HepG2 (cell line): ENCODE results near the gene DDRGK1. TPM values are rescaled to one million over a fixed set of nuclear protein-coding genes. Genes with fewer than 3 reads are reported as not detected.

Experiments
- ARID2 ChIP-seq: sonication (generic); formaldehyde crosslinking; IDR thresholded peaks from 2 replicates; pipeline ENCODE4 v1.8.1; 2022; ENCODE audit warnings: mild to moderate bottlenecking, missing genetic modification reagents, borderline replicate concordance
- JDP2 ChIP-seq: sonication (generic); formaldehyde crosslinking; IDR thresholded peaks from 2 replicates; pipeline ENCODE4 v1.8.1; 2022; ENCODE audit warnings: missing genetic modification reagents, borderline replicate concordance
- MAZ ChIP-seq, 2 experiments: sonication (generic) in 1 of 2; formaldehyde crosslinking in 1 of 2; IDR thresholded peaks; 2 replicates each; pipeline versions ENCODE4 v1.5.0 to v1.6.1; 2012 to 2020; ENCODE audit warnings: low read depth in 2 of 2, mild to moderate bottlenecking in 2 of 2, borderline replicate concordance in 1 of 2, improper control_type of control experiment in 1 of 2, low read length in 1 of 2, missing genetic modification reagents in 1 of 2, moderate library complexity in 1 of 2
- MEIS2 ChIP-seq: sonication (generic); formaldehyde crosslinking; IDR thresholded peaks from 2 replicates; pipeline ENCODE4 v1.9.0; 2021; ENCODE audit warnings: mild to moderate bottlenecking, missing genetic modification reagents
- MIER2 ChIP-seq: IDR thresholded peaks from 2 replicates; pipeline ENCODE4 v1.6.1; 2016; ENCODE audit warnings: missing biosample characterization, missing genetic modification reagents
- NONO ChIP-seq, 2 experiments: fragments of 450-650 bp in 1 of 2; sonication (generic) in 1 of 2; formaldehyde crosslinking in 1 of 2; IDR thresholded peaks in 1 of 2; conservative IDR thresholded peaks in 1 of 2; 2 replicates each; pipeline versions ENCODE4 v1.6.1 to v1.8.0; 2017 to 2022; ENCODE audit warnings: mild to moderate bottlenecking in 1 of 2, missing genetic modification reagents in 1 of 2, moderate library complexity in 1 of 2
- PLRG1 ChIP-seq: fragments of 450-650 bp; conservative IDR thresholded peaks from 2 replicates; pipeline ENCODE4 v1.6.1; 2016
- PRPF4 ChIP-seq: fragments of 200-400 bp; formaldehyde crosslinking; IDR thresholded peaks from 2 replicates; pipeline ENCODE4 v1.6.1; 2016; ENCODE audit warnings: low read length, low read depth; ENCODE audit not compliant: poor library complexity, severe bottlenecking
- SKI ChIP-seq: fragments of 450-650 bp; IDR thresholded peaks from one replicate; pipeline ENCODE4 v1.6.1; 2018; ENCODE audit warnings: mild to moderate bottlenecking; ENCODE audit not compliant: partially characterized antibody
- SSRP1 ChIP-seq: IDR thresholded peaks from 2 replicates; pipeline ENCODE4 v1.6.1; 2016; ENCODE audit warnings: control low read depth
- TAF15 ChIP-seq: fragments of 200-400 bp; formaldehyde crosslinking; IDR thresholded peaks from one replicate; pipeline ENCODE4 v1.6.1; 2018; ENCODE audit warnings: mild to moderate bottlenecking, low read depth, low read length; ENCODE audit not compliant: poor library complexity, severe bottlenecking
- ZBED4 ChIP-seq: sonication (generic); formaldehyde crosslinking; IDR thresholded peaks from 2 replicates; pipeline ENCODE4 v1.4.0; 2020; ENCODE audit warnings: missing genetic modification reagents, borderline replicate concordance
- ZNF180 ChIP-seq: sonication (generic); formaldehyde crosslinking; IDR thresholded peaks from 2 replicates; pipeline ENCODE4 v1.4.0; 2020; ENCODE audit warnings: low read depth, missing genetic modification reagents, borderline replicate concordance
- ZNF343 ChIP-seq: sonication (generic); formaldehyde crosslinking; IDR thresholded peaks from 2 replicates; pipeline ENCODE4 v1.4.0; 2020; ENCODE audit warnings: mild to moderate bottlenecking, missing genetic modification reagents
- ZNF549 ChIP-seq: sonication (generic); formaldehyde crosslinking; IDR thresholded peaks from 2 replicates; pipeline ENCODE4 v1.5.0; 2020; ENCODE audit warnings: missing genetic modification reagents
- ZNF597 ChIP-seq: sonication (generic); formaldehyde crosslinking; IDR thresholded peaks from 2 replicates; pipeline ENCODE4 v1.5.0; 2020; ENCODE audit warnings: missing genetic modification reagents
- ZNF605 ChIP-seq: sonication (generic); formaldehyde crosslinking; IDR thresholded peaks from 2 replicates; pipeline ENCODE4 v1.8.0; 2022; ENCODE audit warnings: mild to moderate bottlenecking, missing genetic modification reagents
- ZNF781 ChIP-seq: sonication (generic); formaldehyde crosslinking; IDR thresholded peaks from 2 replicates; pipeline ENCODE4 v1.5.1; 2020; ENCODE audit warnings: borderline replicate concordance, mild to moderate bottlenecking, missing genetic modification reagents; ENCODE audit errors: not compliant biosample characterization
- ZSCAN22 ChIP-seq: sonication (generic); formaldehyde crosslinking; IDR thresholded peaks from 2 replicates; pipeline ENCODE4 v1.4.0; 2020; ENCODE audit warnings: mild to moderate bottlenecking, missing genetic modification reagents
- polyA plus RNA-seq, 8 experiments: library from polyadenylated mRNA; depleted of rRNA in 3 of 8; stranded (reverse) in 7 of 8; unstranded in 1 of 8; fragments of >200 nt; fragmentation: Illumina TruSeq in 4 of 8; extraction: Trizol in 4 of 8; gene quantifications; 2 replicates each; pipeline versions ENCODE4 v1.2.1 to v1.2.3, GENCODE V29; 2011 to 2016; ENCODE audit warnings: low read depth in 4 of 8, missing spikeins in 1 of 8, mixed read lengths in 1 of 8; ENCODE audit not compliant: insufficient read depth in 1 of 8
- total RNA-seq, 5 experiments: library from RNA; depleted of rRNA; stranded (reverse); fragments of >200 nt; fragmentation: Illumina TruSeq; extraction: Trizol; gene quantifications; 2 replicates each; pipeline ENCODE4 v1.2.3, GENCODE V29; 2016; ENCODE audit warnings: low read depth in 1 of 5
- TF ChIP-seq, protein P1 (sequence below): sonication (generic); formaldehyde crosslinking; conservative IDR thresholded peaks from 2 replicates; pipeline ENCODE4 v1.8.0; 2022; ENCODE audit warnings: mild to moderate bottlenecking, moderate library complexity, missing genetic modification reagents
- TF ChIP-seq, protein P2 (sequence below): sonication (generic); formaldehyde crosslinking; IDR thresholded peaks from 2 replicates; pipeline ENCODE4 v1.4.0; 2020; ENCODE audit warnings: low read depth, mild to moderate bottlenecking, missing genetic modification reagents

DDRGK1 gene
- total and polyA plus RNA-seq, 2 of the 13 experiments (the other 11 are each of a cell fraction or from before 2014, with no cell fraction given): 96.7 to 149 TPM

DNA sequence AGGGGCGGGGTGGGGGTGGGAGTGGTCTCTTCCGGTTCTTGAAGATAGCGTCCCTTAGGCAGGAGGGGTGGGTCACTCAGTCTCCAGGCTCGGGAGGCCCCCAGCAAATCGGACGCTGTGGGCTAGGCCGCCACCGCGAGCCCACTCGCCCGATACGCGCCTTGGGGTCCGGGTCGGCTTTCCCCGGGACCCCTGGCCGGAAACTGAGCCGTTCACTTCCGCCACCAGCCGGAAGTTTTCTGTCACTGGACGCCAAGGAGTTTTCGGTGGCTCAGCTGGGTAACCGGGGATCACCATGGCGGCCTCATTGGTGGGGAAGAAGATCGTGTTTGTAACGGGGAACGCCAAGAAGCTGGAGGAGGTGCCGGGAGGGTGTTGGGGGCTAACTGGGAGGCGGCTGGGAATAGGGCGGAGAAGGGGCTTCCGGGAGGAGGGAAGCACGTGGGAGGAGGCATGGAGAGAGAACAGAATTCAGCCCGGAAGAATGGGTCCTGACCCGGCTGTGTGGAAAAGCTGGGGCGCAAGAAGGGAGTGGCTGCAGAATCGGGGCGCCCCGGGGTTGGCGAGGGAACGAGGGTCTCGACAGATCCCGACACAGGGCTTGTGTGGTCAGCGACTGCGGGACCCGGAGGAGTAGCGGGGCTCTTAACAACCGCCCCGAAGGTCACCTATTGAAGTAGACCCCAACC, 4.9 kb upstream of the DDRGK1 start, which contains the start of gene ITPA (continued):
- peak; percentile 70; the same call in 1 of the 2 replicates for TF ChIP-seq ZSCAN22 (CRISPR knock-in tag)
- no peak for TF ChIP-seq ZNF597
- peak; percentile 92 for TF ChIP-seq TAF15
- TF ChIP-seq SSRP1: peak; percentile 70; the same call in 1 of the 2 replicates
- TF ChIP-seq ZNF549 (CRISPR knock-in tag): 0 out of 2 replicates have a peak, but pooled peaks have one; percentile 18
- TF ChIP-seq PRPF4: no peak
- no peak; the same call in 1 of the 2 replicates for TF ChIP-seq MIER2 (CRISPR knock-in tag)
- TF ChIP-seq SKI: no peak
- TF ChIP-seq ARID2: peak; percentile 77; the same call in 1 of the 2 replicates
- peak; percentile 82; the same call in 1 of the 2 replicates for TF ChIP-seq ZNF343 (CRISPR knock-in tag)
- TF ChIP-seq NONO (IDR thresholded peaks at IDR 0.05): no peak
- peak; percentile 72 for TF ChIP-seq NONO (CRISPR knock-in tag; conservative IDR thresholded peaks at IDR 0.05)
- TF ChIP-seq JDP2 (CRISPR knock-in tag): no peak
- peak; percentile 99 for TF ChIP-seq ZNF605 (CRISPR knock-in tag)
- TF ChIP-seq MAZ (IDR thresholded peaks at IDR 0.05; ENCODE audit: borderline replicate concordance, low read depth, low read length): peak; percentile 52; the same call in 1 of the 2 replicates
- TF ChIP-seq MAZ (CRISPR knock-in tag; IDR thresholded peaks at IDR 0.05; ENCODE audit: low read depth): peak; percentile 88; the same call in 1 of the 2 replicates
- TF ChIP-seq, protein P1, sequence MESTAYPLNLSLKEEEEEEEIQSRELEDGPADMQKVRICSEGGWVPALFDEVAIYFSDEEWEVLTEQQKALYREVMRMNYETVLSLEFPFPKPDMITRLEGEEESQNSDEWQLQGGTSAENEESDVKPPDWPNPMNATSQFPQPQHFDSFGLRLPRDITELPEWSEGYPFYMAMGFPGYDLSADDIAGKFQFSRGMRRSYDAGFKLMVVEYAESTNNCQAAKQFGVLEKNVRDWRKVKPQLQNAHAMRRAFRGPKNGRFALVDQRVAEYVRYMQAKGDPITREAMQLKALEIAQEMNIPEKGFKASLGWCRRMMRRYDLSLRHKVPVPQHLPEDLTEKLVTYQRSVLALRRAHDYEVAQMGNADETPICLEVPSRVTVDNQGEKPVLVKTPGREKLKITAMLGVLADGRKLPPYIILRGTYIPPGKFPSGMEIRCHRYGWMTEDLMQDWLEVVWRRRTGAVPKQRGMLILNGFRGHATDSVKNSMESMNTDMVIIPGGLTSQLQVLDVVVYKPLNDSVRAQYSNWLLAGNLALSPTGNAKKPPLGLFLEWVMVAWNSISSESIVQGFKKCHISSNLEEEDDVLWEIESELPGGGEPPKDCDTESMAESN (CRISPR knock-in tag): peak; percentile 48; the same call in 1 of the 2 replicates
- TF ChIP-seq PLRG1: no peak
- TF ChIP-seq ZBED4 (CRISPR knock-in tag): no peak; the same call in 1 of the 2 replicates
- no peak for TF ChIP-seq MEIS2 (CRISPR knock-in tag)
- TF ChIP-seq ZNF781 (CRISPR knock-in tag): no peak
- TF ChIP-seq, protein P2, sequence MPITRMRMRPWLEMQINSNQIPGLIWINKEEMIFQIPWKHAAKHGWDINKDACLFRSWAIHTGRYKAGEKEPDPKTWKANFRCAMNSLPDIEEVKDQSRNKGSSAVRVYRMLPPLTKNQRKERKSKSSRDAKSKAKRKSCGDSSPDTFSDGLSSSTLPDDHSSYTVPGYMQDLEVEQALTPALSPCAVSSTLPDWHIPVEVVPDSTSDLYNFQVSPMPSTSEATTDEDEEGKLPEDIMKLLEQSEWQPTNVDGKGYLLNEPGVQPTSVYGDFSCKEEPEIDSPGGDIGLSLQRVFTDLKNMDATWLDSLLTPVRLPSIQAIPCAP (CRISPR knock-in tag): peak; percentile 87; the same call in 1 of the 2 replicates
- TF ChIP-seq ZNF180 (CRISPR knock-in tag): no peak
